ENCODE data around the gene KRTAP9-2.
"Not testable (repeated sequence)": the region's sequence is repeated elsewhere in the genome, so short reads cannot be mapped to it uniquely, and the experiment has no call there.

KRTAP9-2 gene

GRCh38 chr17:41237949-41238437 is 11.5 kb downstream of the KRTAP9-2 start, which contains the start of gene KRTAP9-8:
Gene KRTAP9-8, plus strand, starts transcription at chr17:41237999. Its CDS starts 53 bp downstream, at chr17:41238052.
- not testable (repeated sequence) for DNase-seq

- DNase-seq = not testable (repeated sequence)
These were observed 20.7 kb downstream of the KRTAP9-2 start for GRCh38 chr17:41246995-41247787.

DNA sequence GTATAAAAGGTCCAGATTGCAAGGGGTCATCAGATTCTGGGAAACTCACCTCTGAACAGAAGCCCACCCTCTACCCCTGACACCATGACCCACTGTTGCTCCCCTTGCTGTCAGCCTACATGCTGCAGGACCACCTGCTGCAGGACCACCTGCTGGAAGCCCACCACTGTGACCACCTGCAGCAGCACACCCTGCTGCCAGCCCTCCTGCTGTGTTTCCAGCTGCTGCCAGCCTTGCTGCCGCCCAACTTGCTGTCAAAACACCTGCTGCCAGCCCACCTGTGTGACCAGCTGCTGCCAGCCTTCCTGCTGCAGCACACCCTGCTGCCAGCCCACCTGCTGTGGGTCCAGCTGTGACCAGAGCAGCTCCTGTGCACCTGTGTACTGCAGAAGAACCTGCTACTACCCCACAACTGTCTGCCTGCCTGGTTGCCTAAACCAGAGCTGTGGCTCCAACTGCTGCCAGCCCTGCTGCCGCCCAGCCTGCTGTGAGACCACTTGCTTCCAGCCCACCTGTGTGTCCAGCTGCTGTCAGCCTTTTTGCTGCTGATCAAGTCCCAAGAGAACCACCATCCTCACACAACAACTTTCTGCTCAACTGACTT is 23.3 kb downstream of the KRTAP9-2 start, which contains the start of gene KRTAP9-4:
TSS of gene KRTAP9-4 (plus strand) at position 51 of the 604 bp plus-strand sequence. CDS start at position 85, 34 bp downstream.
- DNase-seq = not testable (repeated sequence)

DNA sequence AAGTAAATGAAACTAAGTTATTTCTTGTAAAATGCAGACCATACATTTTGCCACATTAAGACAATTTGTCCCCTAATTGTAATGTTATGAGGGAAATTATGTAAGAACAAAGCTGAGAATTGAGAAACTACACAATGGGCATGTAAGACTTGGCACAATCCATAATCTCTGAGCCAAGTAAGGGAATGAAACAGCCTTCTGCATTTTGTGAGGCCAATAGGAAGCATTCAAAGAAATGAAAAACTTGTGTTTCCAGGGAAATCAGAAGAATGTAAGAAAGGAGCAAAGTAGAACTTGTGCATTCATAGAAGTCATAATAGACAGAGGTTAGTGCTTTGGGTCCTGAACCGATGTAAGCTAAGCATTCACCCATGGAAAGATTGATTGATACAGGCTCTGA is 24.8 kb downstream of the KRTAP9-2 start:
- DNase-seq = no peak

DNA sequence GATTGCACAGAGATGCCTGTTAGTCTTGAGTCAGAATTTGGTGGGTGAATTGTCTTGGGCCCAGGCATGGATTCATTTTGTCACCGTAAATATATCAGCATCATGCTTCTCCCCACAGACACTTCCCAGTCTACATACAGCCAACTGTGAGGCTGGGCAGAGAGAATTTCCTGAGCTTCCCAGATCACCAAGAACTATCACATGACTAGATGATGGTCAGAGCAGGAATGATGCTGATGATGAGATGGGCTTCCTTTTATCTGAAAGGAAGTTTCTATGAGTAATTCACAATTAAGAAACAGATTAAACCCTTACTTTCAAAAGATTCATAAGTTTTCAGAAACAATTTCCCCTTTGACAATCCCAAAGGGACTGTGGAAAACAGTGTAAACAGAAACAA is 28.4 kb downstream of the KRTAP9-2 start:
- DNase-seq = no peak

GRCh38 chr17:41255381-41256290 is 29.2 kb downstream of the KRTAP9-2 start, which contains the start of gene KRTAP9-9:
Gene KRTAP9-9, plus strand, starts transcription at chr17:41255384.
- DNase-seq = not testable (repeated sequence)

GRCh38 chr17:41256291-41256685 is 29.8 kb downstream of the KRTAP9-2 start:
- DNase-seq = no peak

GRCh38 chr17:41258406-41258805 is 32.0 kb downstream of the KRTAP9-2 start:
- no peak for DNase-seq

DNA sequence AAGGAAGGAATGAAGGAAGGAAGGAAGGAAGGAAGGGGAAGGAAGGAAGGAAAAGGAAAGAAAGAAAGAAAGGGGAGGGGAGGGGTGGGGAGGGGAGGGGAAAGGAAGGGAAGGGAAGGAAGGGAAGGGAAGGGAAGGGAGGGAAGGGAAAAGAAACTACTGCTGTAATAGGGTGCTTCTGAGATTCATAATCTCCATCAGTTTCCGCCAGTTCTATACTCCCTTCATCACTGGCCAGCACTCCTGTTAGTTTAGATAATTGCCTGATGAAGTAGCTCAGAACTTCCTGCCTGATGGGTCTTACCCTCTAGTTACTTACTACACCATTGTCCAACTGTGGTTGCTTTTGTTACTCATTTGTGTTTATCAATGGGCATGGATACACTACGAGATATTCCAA is 36.8 kb downstream of the KRTAP9-2 start:
- no peak for DNase-seq

GRCh38 chr17:41264599-41264998 is 38.2 kb downstream of the KRTAP9-2 start:
- no peak for DNase-seq

DNA sequence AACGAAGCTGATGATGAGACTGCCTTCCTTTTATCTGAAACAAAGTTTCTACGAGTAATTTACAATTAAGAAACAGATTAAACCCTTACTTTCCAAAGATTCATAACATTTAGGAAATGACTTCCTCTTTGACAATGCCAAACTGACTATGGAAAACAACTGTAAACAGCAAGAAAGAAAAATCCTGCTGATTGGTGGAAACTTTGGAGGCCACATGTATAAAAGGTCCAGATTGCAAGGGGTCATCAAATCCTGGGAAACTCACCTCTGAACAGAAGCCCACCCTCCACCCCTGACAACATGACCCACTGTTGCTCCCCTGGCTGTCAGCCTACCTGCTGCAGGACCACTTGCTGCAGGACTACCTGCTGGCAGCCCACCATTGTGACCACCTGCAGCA is 38.6 kb downstream of the KRTAP9-2 start, which contains the start of gene KRTAP9-6:
TSS of gene KRTAP9-6 (plus strand) at position 301 of the 400 bp plus-strand sequence. CDS start at position 301, 0 bp downstream.
- DNase-seq = no peak

DNA sequence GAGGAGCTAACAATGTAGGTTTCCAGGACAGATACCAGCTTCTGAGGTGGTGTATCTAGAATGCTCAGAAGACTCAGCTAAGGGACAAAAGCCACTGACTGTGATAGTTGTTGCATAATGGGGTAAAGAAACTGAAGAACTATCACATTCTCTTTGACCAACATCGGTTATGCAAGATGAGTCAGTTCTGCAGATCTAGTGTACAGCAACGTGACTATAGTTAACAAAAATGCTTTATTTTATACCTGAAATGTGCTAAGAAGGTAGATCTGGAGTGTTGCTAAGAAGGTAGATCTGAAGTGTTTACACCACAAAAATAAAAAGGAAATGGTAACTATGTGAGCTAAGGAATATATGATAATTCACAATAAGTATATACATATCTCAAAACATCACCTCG is 41.3 kb downstream of the KRTAP9-2 start:
- DNase-seq = no peak

DNA sequence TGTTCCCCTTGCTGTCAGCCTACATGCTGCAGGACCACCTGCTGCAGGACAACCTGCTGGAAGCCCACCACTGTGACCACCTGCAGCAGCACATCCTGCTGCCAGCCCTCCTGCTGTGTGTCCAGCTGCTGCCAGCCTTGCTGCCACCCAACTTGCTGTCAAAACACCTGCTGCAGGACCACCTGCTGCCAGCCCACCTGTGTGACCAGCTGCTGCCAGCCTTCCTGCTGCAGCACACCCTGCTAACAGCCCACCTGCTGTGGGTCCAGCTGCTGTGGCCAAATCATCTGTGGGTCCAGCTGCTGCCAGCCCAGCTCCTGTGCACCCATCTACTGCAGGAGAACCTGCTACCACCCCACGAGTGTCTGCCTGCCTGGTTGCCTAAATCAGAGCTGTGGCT is 44.9 kb downstream of the KRTAP9-2 start:
- not testable (repeated sequence) for DNase-seq

DNA sequence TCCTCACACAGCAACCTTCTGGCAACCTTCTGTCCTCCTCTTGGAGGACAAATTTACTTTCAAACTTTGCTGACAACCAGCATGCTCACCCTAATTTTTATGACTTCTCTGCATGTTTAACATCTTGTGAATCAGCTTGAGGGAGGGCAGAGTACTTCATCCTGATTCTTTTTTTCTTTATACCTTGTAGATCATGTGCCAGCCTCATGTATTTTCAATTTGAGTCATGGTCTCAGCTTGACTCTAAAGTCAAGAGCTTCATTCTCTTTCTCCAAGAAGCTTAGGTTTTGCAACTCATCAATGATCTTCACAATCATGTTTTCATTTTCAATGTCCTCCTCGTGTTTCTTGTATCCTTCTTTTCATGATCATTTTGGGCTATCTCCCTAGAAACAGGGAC is 45.4 kb downstream of the KRTAP9-2 start:
- DNase-seq = no peak

GRCh38 chr17:41275648-41276190 is 49.3 kb downstream of the KRTAP9-2 start, which contains the start of gene KRTAP9-7:
Gene KRTAP9-7, plus strand, starts transcription at chr17:41275698. Its CDS starts 0 bp downstream, at chr17:41275698.
- not testable (repeated sequence) for DNase-seq

Measured in stimulated activated CD4-positive, alpha-beta T cell treated with anti-CD3 and anti-CD28 coated beads, Interleukin-12 subunit alpha, Interleukin-12 subunit beta, amount 100 ng/mL, for 4 hours (primary cell).